Right cardiac atrium (tissue), 5 donors: ENCODE data around the gene MED13L. TPM values are rescaled to one million over a fixed set of nuclear protein-coding genes. Genes with fewer than 3 reads are reported as not detected.

ENCODE experiments used
- ATAC-seq, 2 donors: fragments of 200-7000 bp; cut with Tn5 transposase; one replicate each; pipeline versions ENCODE4 v1.8.0 to v1.9.1; 2020; ENCODE audit warnings: moderate library complexity in 2 of 2, mild to moderate bottlenecking in 1 of 2
- DNase-seq, 3 donors: peaks; one replicate each; pipeline ENCODE4 v3.0.0-alpha.2; 2020
- H3K27ac ChIP-seq: one replicate; pipeline ENCODE4 v1.5.1; 2013; ENCODE audit warnings: mild to moderate bottlenecking, low read length, control low read depth, moderate library complexity
- H3K27me3 ChIP-seq: one replicate; pipeline ENCODE4 v1.6.1; 2013; ENCODE audit not compliant: control insufficient read depth, insufficient read depth
- H3K4me1 ChIP-seq: one replicate; pipeline ENCODE4 v1.6.1; 2013; ENCODE audit warnings: low read length; ENCODE audit not compliant: control insufficient read depth, insufficient read depth
- H3K4me3 ChIP-seq: one replicate; pipeline ENCODE4 v1.5.1; 2013; ENCODE audit warnings: low read length, control low read depth
- H3K9me3 ChIP-seq: one replicate; pipeline ENCODE4 v1.6.1; 2013; ENCODE audit warnings: low read length; ENCODE audit not compliant: control insufficient read depth
- WGBS: extraction: QIAGEN DNeasy Blood & Tissue Kit; methylation state at CpG from one replicate; pipeline ENCODE4 v1.1.7; 2013; 5-methylcytosine and 5-hydroxymethylcytosine counted together
- intact Hi-C, 4 donors: fragments of 100-400 bp; cut with DNase I; formaldehyde crosslinking; loops; one replicate each; pipeline versions ENCODE4 v1.11.0 to v1.14.0; 2022 to 2023
- polyA plus RNA-seq: library from polyadenylated mRNA; stranded (reverse); fragments of 200-250 nt; gene quantifications from one replicate; pipeline ENCODE4 v1.2.3, GENCODE V29; 2013
- total RNA-seq, 4 donors: library from RNA; stranded (reverse); fragmentation: NEBNext Ultra II Directional; extraction: Animal tissue kit (Norgen Biotek cat#: 25700); gene quantifications; one replicate each; pipeline ENCODE4 v1.2.1, GENCODE V29; 2021
- donor health status: healthy with polysubstance abuse.
- donor health status: DM: no; HTN: yes; CAD: no.
- donor health status: DM: no; HTN: no; CAD: no.
- donor health status: DM: no; HTN: yes; CAD: no; lungs with severe emphysema.
- donor health status: DM: yes; HTN: yes; CAD: no.

Gene MED13L
- total and polyA plus RNA-seq, 5 donors: 15.6 to 73.5 (median 69.0) TPM

DNA sequence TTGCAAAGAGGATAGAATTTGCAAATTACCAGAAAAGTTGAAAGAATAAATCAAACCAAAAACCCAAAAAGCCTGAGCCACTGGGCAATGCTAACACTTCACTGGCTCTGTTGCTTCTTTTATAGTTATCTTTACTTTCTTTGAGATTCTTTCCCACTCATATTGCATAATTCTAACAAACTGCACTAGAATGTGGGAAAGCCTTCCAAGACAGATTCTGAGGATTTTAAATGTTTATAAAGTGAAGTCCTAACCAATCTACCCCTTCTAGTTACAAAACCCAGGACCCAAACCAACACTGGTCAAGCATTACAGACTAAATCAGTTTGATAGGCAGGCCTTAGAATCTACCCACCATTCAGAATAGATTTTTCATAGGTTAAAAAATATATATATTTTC, 150.9 kb downstream of the MED13L start:
- intact Hi-C loops: no loop called here
- Histone ChIP-seq H3K27me3 (no peaks in the 10 kb centered on the region), H3K27ac (no peak overlapping the region), H3K4me3 (no peak overlapping the region), H3K9me3 (no peaks in the 10 kb centered on the region), H3K4me1 (peaks cover 8% of the 10 kb centered on the region)
- no peak for DNase-seq
- peak in 1 of 2 donors; percentile 68 for ATAC-seq

DNA sequence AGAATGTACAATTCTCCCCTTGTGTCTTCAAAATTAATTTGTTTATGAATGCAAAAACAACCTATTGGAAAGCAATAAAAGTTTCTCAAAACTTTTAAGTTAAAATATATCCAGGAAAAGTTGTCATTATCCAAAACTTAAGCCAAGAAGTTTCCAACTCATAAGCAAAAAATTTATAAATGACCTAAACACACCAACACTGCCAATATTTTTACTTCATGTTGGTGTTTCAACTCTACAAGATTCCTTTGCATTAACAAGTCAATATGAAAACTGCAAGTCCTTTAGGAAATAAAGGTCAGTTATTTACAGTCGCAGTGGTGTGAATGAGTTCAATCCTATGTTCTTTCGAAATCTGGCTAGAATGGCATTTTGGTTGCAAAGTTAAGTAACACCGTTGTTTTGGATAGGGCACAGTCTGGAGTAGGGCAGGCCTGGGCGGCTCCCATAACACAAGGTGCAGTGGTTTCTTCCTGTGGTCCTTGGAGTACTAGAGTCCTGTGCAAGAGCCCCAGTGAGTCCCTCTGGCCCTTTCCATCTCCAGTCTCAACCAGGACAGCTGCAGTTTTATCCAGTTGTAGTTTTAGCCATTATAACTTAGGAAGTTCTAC, 151.4 kb downstream of the MED13L start:
- H3K4me1 ChIP-seq: peaks cover 8% of the 10 kb centered on the region
- intact Hi-C loops: no loop called here
- peak; percentile 44 to 50 for ATAC-seq
- no peak overlapping the region for H3K27ac ChIP-seq
- H3K9me3 ChIP-seq: no peaks in the 10 kb centered on the region
- no peak overlapping the region for H3K4me3 ChIP-seq
- DNase-seq: no peak
- WGBS: 73% methylated on average over 4 of the region's 4 CpGs
- no peaks in the 10 kb centered on the region for H3K27me3 ChIP-seq

DNA sequence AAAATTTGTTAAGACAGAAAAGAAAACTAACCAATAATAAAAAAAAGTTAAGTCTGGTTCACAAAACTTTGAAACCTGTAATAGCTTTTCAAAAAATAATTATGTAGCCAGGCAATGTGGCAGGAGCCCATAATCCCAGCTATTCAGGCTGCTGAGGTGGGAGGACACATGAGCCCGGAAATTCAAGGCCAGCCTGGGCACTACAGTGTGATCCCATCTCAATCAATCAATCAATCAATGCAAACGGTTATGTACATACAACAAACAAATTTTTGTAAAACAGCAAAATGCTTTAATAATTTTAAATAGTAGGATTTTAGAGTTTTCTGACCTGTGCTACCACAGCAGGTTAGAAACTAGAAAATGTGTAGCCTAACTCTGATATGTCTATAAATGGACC, 152.4 kb downstream of the MED13L start:
- peaks cover 5% of the 10 kb centered on the region for H3K4me1 ChIP-seq
- H3K27ac ChIP-seq: no peak overlapping the region
- H3K27me3 ChIP-seq: no peaks in the 10 kb centered on the region
- no peak for DNase-seq
- no peak overlapping the region for H3K4me3 ChIP-seq
- 89% methylated on average over 2 of the region's 2 CpGs for WGBS
- no peak for ATAC-seq
- no peaks in the 10 kb centered on the region for H3K9me3 ChIP-seq
- intact Hi-C loops: no loop called here

DNA sequence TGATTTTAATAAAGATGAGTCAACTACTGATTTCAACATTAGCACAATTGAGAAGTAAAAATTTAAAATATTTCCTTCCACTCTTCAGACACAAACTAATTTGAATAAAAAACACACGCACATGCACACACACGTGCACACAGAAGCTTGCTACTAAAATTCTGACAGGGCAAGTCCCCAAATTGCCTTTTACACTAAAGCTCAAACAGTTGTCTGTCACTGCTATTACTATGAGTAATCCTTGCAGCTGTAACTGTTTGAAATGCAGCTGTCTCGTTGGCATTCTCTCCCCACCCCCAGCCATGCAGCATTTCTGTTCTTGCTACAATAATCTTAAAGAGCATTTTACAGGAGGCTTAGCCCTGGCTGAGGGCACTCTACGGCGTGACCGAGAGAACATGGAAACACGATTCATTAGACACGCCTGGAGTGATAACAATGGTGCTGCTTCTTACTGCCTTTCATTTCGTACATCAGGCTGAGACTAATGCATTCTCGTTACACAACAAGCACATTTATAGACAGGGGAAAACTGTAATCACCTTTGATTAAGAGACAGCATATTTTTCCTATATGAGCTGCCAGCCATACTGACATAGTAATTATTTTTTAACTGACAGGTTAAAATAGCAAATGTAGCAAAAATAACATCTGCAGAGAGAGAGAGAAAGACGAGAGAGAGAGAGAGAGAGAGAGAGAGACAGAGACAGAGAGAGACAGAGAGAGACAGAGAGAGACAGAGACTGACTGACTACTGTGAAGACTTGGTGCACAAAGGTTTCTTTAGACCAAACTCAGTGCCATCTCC, 153.8 kb downstream of the MED13L start:
- ATAC-seq (peak; percentile 83 to 86), DNase-seq (peak in 2 of 3 donors; percentile 34 to 55)
- H3K4me3 ChIP-seq: peak overlapping the region; percentile 16
- peaks cover 8% of the 10 kb centered on the region for H3K4me1 ChIP-seq
- intact Hi-C loops: no loop called here
- H3K27ac ChIP-seq: peak overlapping the region; percentile 77
- H3K27me3 ChIP-seq: no peaks in the 10 kb centered on the region
- 14% methylated on average over 11 of the region's 11 CpGs for WGBS
- no peaks in the 10 kb centered on the region for H3K9me3 ChIP-seq

DNA sequence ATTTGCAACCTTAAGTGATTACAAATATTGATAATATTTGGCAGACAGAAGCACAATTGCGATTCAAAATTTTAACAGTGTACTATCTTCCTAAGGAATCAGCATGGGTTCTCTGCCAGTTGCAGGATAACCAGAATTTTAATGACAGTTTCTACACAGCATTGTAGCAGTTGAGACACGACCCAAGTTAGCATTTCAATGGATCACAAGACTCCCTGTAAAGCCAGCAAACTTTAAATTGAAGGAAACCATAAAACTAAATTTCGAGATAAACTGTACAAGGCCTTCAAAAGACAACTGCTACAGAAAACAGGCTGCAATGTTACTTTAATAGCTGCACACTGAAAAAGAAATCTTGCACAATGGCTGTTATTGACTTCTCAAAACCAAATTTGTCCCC, 154.9 kb downstream of the MED13L start:
- no peak for ATAC-seq
- 51% methylated on average over 3 of the region's 3 CpGs for WGBS
- H3K4me1 ChIP-seq: peaks cover 8% of the 10 kb centered on the region
- intact Hi-C loops: no loop called here
- H3K27ac ChIP-seq: no peak overlapping the region
- no peak for DNase-seq
- no peaks in the 10 kb centered on the region for H3K9me3 ChIP-seq
- no peaks in the 10 kb centered on the region for H3K27me3 ChIP-seq
- H3K4me3 ChIP-seq: no peak overlapping the region

DNA sequence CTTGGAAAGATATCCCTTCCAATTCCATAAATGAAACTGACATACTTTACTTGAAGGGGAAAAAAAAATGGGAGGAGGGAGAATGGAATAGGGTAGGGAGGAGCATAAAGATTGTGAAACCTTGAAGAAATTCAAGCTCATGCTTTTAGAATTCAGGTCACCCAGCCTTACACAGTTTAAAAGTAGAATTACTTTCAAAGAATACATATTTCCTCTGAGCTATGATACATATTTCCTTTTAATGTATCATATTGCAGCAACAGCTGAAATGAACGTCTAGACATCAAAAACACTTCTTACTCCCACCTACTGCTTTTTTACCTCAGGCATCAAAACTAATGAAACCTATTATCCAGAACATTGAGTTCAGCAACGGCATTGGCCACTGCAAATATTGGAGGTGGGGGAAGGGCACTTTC, 156.0 kb downstream of the MED13L start:
- DNase-seq (no peak), ATAC-seq (peak; percentile 60 to 62)
- Histone ChIP-seq H3K27ac (no peak overlapping the region), H3K4me1 (peaks cover 8% of the 10 kb centered on the region), H3K4me3 (peak overlapping the region; percentile 28), H3K27me3 (no peaks in the 10 kb centered on the region), H3K9me3 (no peaks in the 10 kb centered on the region)
- intact Hi-C loops: no loop called here
- WGBS: 28% methylated on average over 2 of the region's 2 CpGs

DNA sequence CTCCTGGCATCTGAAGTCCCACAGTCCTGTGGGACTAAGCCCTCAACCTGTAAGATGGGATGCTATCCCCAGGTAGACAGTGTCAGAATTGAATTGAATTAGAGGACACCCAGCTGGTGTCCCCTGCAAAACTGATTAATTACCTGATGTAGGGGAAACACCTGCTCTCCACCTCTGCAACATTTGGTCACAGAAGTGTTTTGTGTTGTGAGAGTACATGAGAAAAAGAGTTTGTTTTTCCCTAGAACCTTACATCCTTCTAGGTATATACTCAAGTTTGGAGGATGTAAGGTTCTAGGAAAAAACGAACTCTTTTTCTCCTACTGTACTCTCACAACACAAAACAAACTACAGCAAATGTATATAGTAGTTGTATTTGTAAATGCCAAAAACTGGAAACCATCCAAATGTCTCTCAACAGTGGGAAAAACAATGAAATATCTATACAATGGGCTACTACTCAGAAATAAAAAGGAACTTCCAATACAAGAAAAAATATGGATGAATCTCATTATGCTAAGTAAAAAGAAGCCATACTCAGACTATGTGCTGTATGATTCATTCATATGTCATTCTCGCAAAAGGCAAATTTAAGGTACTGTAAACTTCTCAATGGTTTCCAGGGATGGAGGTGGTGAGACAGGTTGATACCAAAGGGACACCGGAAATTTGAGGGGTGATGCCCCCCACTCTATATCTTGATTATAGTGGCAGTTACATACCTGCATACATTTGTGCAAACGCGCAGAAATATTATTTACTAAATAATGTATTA, 160.7 kb downstream of the MED13L start:
- Histone ChIP-seq H3K27ac (no peak overlapping the region), H3K4me3 (no peak overlapping the region), H3K9me3 (no peaks in the 10 kb centered on the region), H3K27me3 (no peaks in the 10 kb centered on the region), H3K4me1 (peaks cover 2% of the 10 kb centered on the region)
- intact Hi-C loops: no loop called here
- ATAC-seq (no peak), DNase-seq (no peak)
- 93% methylated on average over 5 of the region's 5 CpGs for WGBS

DNA sequence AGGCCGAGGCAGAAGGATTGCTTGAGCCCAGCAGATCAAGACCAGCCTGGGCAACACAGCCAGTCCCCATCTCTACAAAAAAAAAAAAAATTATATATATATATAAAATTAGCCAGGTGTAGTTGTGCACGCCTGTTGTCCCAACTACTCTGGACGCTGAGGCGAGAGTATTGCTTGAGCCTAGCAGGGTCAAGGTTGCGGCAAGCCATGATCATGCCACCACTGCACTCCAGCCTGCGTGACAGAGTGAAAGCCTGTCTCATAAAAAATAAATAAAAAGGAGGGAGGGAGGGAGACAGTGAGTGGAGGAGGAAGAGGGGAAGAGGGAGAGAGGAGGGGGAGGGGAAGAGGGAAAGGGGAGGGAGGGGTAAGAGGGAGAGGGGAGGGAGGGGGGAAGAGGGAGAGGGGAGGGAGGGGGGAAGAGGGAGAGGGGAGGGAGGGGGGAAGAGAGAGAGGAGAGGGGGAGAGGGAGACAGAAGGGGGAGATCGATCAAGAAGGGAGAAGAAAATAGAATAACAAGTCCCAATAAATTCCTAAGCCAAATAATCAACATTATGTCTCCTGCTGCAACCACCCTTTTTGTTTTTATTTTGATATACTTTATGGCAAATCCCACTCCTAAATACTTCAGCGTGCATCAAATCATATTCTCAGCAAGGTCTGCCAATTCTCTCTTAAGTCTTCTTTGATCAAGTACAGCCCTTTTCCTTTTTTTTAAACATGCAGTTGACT, 163.9 kb downstream of the MED13L start:
- Histone ChIP-seq H3K4me1 (no peaks in the 10 kb centered on the region), H3K9me3 (no peaks in the 10 kb centered on the region), H3K27ac (no peak overlapping the region), H3K27me3 (no peaks in the 10 kb centered on the region), H3K4me3 (no peak overlapping the region)
- DNase-seq (no peak), ATAC-seq (no peak)
- 88% methylated on average over 8 of the region's 8 CpGs for WGBS
- intact Hi-C loops: no loop called here

DNA sequence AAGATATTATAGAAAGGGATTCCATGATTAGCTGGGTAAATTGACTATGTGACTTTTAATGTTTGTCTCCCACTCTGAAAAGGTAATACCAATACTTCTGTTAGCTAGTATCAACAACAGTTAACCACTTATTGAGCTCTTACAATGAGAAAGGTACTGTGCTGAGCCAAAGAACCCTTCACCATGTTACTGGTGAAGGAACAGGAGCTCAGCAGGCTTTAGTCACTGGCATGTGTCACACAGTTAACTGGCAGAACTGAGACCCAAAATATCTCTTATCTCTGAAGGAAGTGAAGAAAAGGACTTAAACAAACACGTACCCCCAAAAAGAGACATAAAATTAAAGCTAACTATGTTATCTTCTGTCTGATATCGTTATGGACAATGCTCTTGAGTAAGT, 170.6 kb downstream of the MED13L start:
- H3K9me3 ChIP-seq: no peaks in the 10 kb centered on the region
- intact Hi-C loops: no loop called here
- 39% methylated on average over 2 of the region's 2 CpGs for WGBS
- no peak overlapping the region for H3K4me3 ChIP-seq
- H3K4me1 ChIP-seq: no peaks in the 10 kb centered on the region
- no peak for DNase-seq
- no peaks in the 10 kb centered on the region for H3K27me3 ChIP-seq
- H3K27ac ChIP-seq: no peak overlapping the region
- no peak for ATAC-seq

DNA sequence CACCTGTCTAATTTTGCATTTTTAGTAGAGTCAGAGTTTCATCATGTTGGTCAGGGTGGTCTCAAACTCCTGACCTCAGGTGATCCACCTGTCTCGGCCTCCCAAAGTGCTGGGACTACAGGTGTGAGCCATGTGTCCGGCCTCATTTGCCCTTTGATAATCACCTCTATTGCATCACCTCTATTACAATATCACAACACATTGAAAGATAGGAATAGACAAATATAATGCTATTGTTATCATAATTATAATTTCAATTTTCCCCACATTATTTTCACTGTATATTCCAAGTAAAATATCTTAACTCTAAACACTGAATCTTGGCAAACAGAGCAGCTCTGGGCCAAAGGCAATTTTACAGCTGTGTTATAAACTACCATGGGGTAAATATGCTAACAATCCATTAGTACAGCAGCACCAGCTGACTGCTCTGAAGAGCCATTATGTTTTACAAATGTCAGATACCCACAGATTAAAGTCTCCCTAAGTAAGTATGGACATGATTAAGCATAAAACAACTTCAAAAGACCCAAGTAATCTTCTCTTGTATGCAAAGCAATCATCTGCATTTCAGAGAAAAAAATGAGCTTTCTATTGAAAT, 173.2 kb downstream of the MED13L start:
- Histone ChIP-seq H3K4me1 (no peaks in the 10 kb centered on the region), H3K27me3 (no peaks in the 10 kb centered on the region), H3K9me3 (no peaks in the 10 kb centered on the region), H3K27ac (no peak overlapping the region), H3K4me3 (no peak overlapping the region)
- 97% methylated on average over 2 of the region's 2 CpGs for WGBS
- no peak for DNase-seq
- no peak for ATAC-seq
- intact Hi-C loops: no loop called here
